ENCODE data around the gene CCDC188. TPM values are rescaled to one million over a fixed set of nuclear protein-coding genes. Genes with fewer than 3 reads are reported as not detected.

Gene CCDC188
- total RNA-seq, 1 donor from 2014 or later: 1.6 TPM

DNA sequence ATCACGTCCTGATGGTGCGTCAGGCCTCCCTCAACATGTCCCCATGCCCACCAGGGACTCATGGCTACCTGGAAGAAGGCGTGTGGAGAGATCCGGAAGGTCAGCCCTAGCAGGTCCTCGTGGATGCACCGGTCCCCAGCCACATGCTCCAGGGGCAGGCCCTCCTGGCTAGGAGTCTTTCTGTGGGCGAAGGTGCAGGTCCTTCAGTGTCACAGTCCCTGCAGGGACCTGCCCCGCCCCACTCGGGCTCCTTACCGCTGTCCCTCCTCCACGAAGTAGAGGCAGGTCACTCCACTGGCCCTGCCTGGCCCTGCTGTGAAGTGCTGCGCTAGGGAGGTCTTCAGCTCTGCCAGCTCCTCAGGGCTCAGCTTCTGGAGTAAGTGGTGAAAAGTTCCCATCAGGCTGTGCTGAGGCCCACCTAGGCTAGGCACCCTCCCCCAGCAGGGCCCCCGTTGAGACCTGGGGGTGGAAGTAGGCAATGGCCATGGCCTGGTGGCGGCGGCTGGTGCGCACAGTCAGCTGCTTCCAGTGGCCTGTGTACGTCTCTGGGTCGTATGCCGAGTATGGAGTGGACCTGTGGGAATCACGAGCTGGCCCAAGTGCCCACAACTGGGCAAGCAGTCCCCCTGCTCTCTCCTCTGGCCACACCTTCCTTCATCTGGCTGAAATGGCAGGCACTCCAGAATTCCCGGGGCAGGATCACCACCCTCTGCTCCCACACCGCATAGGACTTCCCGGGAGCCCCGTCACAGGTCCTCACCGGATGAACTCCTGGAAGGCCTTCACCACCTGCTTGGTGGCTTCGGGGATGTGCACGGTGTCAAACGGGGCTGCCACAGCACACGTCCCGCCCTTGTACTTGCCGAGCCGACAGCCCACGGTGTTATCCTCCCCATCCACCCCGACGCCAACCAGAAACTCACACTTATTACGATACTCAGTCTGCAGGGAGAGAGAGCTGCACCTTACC, 36.1 kb downstream of the CCDC188 start:
- TF ChIP-seq, protein P1, sequence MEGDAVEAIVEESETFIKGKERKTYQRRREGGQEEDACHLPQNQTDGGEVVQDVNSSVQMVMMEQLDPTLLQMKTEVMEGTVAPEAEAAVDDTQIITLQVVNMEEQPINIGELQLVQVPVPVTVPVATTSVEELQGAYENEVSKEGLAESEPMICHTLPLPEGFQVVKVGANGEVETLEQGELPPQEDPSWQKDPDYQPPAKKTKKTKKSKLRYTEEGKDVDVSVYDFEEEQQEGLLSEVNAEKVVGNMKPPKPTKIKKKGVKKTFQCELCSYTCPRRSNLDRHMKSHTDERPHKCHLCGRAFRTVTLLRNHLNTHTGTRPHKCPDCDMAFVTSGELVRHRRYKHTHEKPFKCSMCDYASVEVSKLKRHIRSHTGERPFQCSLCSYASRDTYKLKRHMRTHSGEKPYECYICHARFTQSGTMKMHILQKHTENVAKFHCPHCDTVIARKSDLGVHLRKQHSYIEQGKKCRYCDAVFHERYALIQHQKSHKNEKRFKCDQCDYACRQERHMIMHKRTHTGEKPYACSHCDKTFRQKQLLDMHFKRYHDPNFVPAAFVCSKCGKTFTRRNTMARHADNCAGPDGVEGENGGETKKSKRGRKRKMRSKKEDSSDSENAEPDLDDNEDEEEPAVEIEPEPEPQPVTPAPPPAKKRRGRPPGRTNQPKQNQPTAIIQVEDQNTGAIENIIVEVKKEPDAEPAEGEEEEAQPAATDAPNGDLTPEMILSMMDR (IDR thresholded peaks at IDR 0.05): no peak
- Histone ChIP-seq H3K36me3 (peaks cover 60% of the 10 kb centered on the region), H3K4me1 (peaks cover 25% of the 10 kb centered on the region), H3K27ac (no peak overlapping the region), H3K4me3 (no peak overlapping the region), H3K9me3 (no peaks in the 10 kb centered on the region), H3K27me3 (no peaks in the 10 kb centered on the region)
- DNase-seq: no peak
- ATAC-seq: no peak
- intact Hi-C loops (cut with DNase I): no loop called here

DNA sequence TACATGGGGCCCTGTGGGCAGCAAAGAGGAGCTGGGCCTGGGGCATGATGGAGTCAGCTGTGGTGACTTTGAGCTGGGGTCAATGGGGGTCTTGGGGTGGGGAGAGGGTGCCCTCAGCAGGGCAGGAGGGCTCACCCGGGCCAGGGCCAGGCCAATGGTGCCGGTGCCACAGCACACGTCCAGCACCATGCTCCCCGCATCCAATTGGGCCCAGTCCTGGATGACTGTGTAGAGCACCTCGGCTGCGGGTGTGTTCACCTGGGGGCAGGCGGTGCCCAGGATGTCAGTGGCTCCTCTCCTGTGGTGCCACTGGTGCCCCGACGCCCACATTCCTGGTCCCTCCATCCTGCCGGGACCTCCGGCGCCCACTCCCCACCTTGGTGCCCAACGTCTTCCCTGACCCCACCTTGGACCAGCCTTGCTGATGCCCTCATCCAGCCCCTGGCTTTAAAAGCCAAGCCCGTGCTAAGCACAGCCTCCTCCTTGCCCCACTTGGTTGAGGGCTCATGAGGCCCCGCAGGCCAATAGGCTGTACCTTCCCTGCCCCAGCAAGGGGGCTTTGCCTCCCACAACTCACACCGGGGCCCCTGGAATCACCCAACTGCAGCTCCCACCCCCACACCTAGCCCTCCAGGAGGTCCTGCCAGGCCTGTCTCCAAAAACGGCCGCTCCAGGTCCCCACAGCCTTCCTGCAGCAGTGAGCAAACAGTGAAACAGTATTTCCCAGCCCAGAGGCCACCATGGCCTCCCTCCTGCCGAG, 37.1 kb downstream of the CCDC188 start:
- no peak overlapping the region for H3K27ac ChIP-seq
- intact Hi-C loops (cut with DNase I): no loop called here
- H3K4me1 ChIP-seq: peaks cover 17% of the 10 kb centered on the region
- H3K27me3 ChIP-seq: no peaks in the 10 kb centered on the region
- ATAC-seq: no peak
- DNase-seq: no peak
- H3K36me3 ChIP-seq: peaks cover 61% of the 10 kb centered on the region
- H3K4me3 ChIP-seq: no peak overlapping the region
- TF ChIP-seq, protein P1 (IDR thresholded peaks at IDR 0.05): no peak
- no peaks in the 10 kb centered on the region for H3K9me3 ChIP-seq

DNA sequence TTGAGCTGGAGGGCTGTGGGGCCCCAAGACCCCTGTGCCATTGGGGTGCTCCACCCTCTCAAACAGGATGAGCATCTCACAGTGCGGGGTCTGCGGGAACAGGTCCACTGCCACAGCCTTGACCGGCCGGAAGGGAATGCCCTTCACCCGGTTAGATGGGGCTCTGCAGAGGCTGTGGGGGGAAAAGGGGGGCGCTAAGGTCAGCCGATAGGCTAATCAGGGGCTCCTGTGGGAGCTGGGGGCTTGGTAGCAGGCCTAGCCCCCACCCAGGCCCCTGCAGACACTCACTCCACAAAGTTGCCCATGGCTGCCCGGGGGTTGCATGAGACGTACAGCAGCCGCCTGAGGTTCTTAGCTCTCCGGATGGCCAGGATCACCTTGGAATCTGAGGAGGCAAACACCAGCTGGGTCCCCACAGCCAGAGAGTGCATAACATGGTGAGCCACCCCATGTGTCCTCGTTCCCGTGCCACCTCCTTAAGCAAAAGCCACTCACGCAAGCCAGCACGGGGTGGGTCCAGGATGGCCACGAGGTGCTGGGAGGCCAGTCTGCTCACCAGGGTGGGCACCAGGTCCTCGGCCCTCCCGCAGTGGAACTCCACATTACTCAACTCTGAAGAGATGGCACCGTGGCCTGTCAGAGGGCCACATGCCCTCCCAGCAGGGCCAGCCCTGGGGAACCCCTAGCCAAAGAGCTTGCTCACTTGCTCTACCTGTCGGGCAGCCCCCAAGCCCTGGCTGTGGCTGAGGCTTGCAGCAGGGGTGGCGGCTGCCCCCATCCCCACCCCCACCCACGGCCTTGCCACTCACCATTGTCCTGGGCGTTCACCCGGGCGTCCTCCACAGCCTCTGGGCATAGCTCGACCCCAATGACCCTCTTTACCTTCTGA, 38.0 kb downstream of the CCDC188 start:
- TF ChIP-seq, protein P1 (IDR thresholded peaks at IDR 0.05): no peak
- DNase-seq: no peak
- Histone ChIP-seq H3K4me3 (no peak overlapping the region), H3K36me3 (peaks cover 69% of the 10 kb centered on the region), H3K9me3 (no peaks in the 10 kb centered on the region), H3K27me3 (no peaks in the 10 kb centered on the region), H3K27ac (no peak overlapping the region), H3K4me1 (peaks cover 10% of the 10 kb centered on the region)
- ATAC-seq: no peak
- intact Hi-C loops (cut with DNase I): no loop called here

DNA sequence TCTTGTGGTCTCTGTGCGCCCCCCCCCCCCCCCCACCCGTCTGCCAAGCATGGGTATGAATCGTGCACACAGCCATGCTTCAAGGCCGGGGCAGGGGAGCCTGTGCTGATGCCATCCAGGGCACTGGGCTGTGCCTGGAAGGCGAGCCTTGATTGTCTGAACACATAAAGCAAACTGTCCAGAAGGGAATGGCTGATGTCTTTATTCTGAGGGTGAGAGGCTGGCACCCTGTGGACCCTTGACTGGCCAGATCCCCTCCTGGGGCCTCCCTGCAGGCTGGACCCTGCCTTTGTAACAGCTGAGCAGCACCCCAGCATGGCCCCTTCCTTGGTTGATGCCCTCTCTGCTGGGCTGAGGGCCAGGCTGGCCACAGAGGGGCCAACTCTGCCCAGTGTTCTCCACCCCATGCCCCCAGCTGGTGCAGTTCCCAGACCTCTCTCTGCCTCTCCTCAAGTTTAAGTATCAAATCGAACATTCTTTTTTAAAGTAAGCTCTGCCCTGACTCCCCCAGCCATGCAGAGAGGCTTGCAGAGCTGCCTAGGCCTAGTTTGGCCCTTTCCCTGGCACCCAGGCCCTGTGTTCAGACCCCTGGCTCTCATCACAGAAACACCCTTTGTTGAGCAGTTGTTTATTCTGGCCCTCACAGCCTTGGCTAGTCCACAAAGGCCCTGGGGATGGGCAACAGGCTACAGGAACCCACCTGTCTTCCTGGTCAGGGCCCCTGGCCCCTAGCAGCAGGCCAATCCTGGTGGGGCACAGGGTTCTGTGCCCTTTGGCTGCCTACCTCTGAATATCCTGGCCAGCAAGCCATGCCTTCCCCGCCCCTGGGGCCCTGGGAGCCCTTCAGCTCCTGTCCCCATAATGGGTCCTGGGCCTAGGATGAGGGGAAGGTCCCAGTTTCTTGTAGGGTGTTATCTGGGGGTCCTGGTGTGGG, 38.9 kb downstream of the CCDC188 start:
- peaks cover 10% of the 10 kb centered on the region for H3K4me1 ChIP-seq
- intact Hi-C loops (cut with DNase I): no loop called here
- no peak for DNase-seq
- TF ChIP-seq, protein P1 (IDR thresholded peaks at IDR 0.05): no peak
- no peak overlapping the region for H3K27ac ChIP-seq
- no peaks in the 10 kb centered on the region for H3K27me3 ChIP-seq
- no peak for ATAC-seq
- H3K4me3 ChIP-seq: no peak overlapping the region
- peaks cover 78% of the 10 kb centered on the region for H3K36me3 ChIP-seq
- H3K9me3 ChIP-seq: no peaks in the 10 kb centered on the region
